Hepatocyte (in vitro differentiated cells): ENCODE data around the gene LIMA1.

Source experiments
- CTCF ChIP-seq: fragments of 200-600 bp; sonication (generic); IDR thresholded peaks from 2 replicates; pipeline ENCODE4 v1.5.1; 2016; ENCODE audit warnings: antibody characterized with exemption, mild to moderate bottlenecking; ENCODE audit not compliant: poor library complexity
- EZH2 ChIP-seq: fragments of 200-600 bp; sonication (generic); IDR thresholded peaks from 2 replicates; pipeline ENCODE4 v1.6.1; 2016; ENCODE audit warnings: antibody characterized with exemption, mild to moderate bottlenecking, borderline replicate concordance
- EZH2phosphoT487 ChIP-seq: fragments of 200-600 bp; sonication (generic); IDR thresholded peaks from one replicate; pipeline ENCODE4 v1.6.1; 2018; ENCODE audit warnings: antibody characterized with exemption, mild to moderate bottlenecking, low read depth, moderate library complexity; ENCODE audit not compliant: unreplicated experiment, severe bottlenecking

- TF ChIP-seq CTCF (no peak), EZH2phosphoT487 (no peak), EZH2 (no peak)
Observed at GRCh38 chr12:50297027-50297426, 13.7 kb upstream of the LIMA1 start.
